ENCODE data around the gene KCTD20.

DNA sequence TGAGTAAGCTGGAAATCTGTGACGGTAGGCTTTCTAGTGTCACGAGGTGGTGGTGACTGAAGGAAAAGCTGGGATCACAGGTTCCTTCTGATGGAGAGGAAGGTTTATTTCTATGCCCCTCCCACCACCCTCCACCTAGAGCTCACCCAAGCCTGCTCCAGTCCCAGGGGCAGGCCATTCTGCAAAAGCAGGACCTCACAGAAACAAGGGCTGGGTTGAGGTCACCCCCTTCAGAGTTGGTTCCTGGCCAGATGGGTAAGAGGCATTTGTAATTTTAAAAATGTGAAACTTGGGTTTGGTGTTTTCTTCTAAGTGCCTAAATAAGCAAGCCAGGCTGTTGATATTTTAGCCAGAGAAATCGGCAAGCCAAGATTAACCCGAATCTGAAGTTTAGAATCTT lies 46.6 kb downstream of the KCTD20 start:
- TF ChIP-seq, protein P1, sequence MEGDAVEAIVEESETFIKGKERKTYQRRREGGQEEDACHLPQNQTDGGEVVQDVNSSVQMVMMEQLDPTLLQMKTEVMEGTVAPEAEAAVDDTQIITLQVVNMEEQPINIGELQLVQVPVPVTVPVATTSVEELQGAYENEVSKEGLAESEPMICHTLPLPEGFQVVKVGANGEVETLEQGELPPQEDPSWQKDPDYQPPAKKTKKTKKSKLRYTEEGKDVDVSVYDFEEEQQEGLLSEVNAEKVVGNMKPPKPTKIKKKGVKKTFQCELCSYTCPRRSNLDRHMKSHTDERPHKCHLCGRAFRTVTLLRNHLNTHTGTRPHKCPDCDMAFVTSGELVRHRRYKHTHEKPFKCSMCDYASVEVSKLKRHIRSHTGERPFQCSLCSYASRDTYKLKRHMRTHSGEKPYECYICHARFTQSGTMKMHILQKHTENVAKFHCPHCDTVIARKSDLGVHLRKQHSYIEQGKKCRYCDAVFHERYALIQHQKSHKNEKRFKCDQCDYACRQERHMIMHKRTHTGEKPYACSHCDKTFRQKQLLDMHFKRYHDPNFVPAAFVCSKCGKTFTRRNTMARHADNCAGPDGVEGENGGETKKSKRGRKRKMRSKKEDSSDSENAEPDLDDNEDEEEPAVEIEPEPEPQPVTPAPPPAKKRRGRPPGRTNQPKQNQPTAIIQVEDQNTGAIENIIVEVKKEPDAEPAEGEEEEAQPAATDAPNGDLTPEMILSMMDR (conservative IDR thresholded peaks at IDR 0.05; ENCODE audit: low read length), result no peak
- no peak for TF ChIP-seq EZH2phosphoT487 (IDR thresholded peaks at IDR 0.05; ENCODE audit: borderline replicate concordance)
